Bronchial epithelial cell (primary cell): ENCODE results near the gene CDHR2. TPM values are rescaled to one million over a fixed set of nuclear protein-coding genes. Genes with fewer than 3 reads are reported as not detected.
A peak's percentile ranks its signal among the peaks of the same experiment; 100 is the strongest.

ENCODE experiments used
- DNase-seq: peaks from one replicate; pipeline ENCODE4 v3.0.0-alpha.2; 2010; ENCODE audit warnings: low read depth
- FAIRE-seq: peaks from 2 replicates; lab custom pipeline; 2011; peaks lifted over from hg19 to GRCh38; lab: Jason Lieb, UNC
- H3K27me3 ChIP-seq: 2 replicates; pipeline ENCODE4 v1.5.1; 2011; ENCODE audit warnings: low read length; ENCODE audit not compliant: control insufficient read depth, insufficient read depth
- H3K36me3 ChIP-seq: 2 replicates; pipeline ENCODE4 v1.5.1; 2011; ENCODE audit warnings: low read length; ENCODE audit not compliant: control insufficient read depth, insufficient read depth
- H3K4me3 ChIP-seq: 2 replicates; pipeline ENCODE4 v1.5.1; 2011; ENCODE audit warnings: mild to moderate bottlenecking, low read depth, low read length, control low read depth
- CTCF ChIP-seq: IDR thresholded peaks from 2 replicates; pipeline ENCODE4 v1.5.1; 2011; ENCODE audit warnings: mild to moderate bottlenecking, moderate library complexity, low read length, control low read depth, inconsistent platforms; ENCODE audit not compliant: insufficient read depth, severe bottlenecking
- total RNA-seq: library from RNA; depleted of rRNA; stranded (reverse); fragments of >200 nt; gene quantifications from 2 replicates; pipeline ENCODE4 v1.2.1, GENCODE V29; 2014

Gene CDHR2
- total RNA-seq, 1 donor from 2014 or later: under 0.01 TPM

DNA sequence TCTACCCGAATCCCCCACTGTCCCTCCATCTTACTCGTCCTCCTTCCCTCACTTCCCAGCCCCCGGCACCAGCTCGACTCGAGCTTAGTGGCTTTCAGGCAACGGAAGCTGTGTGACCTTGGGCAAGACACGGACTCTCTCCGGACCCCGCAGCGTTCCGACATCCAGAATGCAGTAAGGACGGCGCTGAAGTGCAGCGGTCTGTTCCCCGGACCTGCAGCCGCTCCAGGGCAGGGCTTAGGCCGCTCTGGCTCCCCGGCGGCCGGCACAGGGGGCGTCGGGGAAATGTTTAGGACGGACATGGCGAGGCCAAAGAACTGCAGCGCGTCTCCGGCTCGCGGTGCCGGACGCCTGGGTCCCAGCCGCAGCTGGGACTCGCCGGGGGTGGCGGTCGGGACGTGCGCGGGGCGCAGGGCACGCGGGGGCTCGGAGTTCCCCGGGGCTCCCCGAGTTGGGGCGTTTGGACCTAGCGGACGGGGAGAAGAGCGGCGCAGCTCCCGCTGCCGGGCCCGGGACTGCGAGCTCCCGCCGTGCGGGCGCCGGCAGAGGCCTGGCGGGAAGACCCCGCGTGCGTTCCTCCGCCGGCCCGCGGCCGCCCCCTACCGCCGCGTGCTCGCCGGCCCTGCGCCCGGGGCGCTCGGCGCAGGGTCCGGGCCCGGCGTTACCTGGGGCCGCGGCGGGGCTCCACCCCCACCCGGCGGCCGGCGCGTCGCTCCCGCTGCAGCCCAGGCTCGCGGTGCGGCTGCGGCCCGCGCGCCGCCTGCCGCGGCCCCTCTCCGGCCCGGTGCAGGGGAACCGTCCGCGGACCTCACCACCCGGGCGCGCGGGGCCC is 6.3 kb upstream of the CDHR2 start:
- peak; percentile 5 for TF ChIP-seq CTCF
- FAIRE-seq (no peak), DNase-seq (no peak)

GRCh38 chr5:176543428-176544182 is 5.5 kb upstream of the CDHR2 start:
- no peaks in the 10 kb centered on the region for H3K27me3 ChIP-seq
- no peak for FAIRE-seq
- peak overlapping the region; percentile 50 for H3K4me3 ChIP-seq
- H3K36me3 ChIP-seq: no peaks in the 10 kb centered on the region
- no peak for TF ChIP-seq CTCF
- peak; percentile 50 for DNase-seq

More for the DNA sequence above, 6.3 kb upstream of the CDHR2 start:
- Histone ChIP-seq H3K36me3 (no peaks in the 10 kb centered on the region), H3K4me3 (peak overlapping the region; percentile 50), H3K27me3 (no peaks in the 10 kb centered on the region)

DNA sequence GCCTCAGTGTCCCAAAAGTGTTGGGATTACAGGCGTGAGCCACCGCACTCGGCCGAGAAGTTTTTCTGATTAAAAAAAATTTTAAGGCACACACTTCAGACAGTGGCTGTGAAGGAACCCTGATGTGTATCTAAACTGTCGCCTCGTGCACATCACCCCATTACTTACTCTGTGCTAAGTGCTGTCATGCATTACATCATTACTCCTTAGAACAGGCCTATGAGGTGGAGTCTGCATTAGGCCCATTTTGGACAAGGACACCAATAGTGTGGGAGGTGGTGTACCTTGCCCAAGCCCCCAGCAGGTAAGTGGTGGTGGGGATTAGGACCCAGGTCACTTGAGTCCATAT is 3.8 kb upstream of the CDHR2 start:
- no peaks in the 10 kb centered on the region for H3K27me3 ChIP-seq
- no peaks in the 10 kb centered on the region for H3K36me3 ChIP-seq
- FAIRE-seq: no peak
- H3K4me3 ChIP-seq: no peak overlapping the region
- DNase-seq: no peak
- no peak for TF ChIP-seq CTCF

DNA sequence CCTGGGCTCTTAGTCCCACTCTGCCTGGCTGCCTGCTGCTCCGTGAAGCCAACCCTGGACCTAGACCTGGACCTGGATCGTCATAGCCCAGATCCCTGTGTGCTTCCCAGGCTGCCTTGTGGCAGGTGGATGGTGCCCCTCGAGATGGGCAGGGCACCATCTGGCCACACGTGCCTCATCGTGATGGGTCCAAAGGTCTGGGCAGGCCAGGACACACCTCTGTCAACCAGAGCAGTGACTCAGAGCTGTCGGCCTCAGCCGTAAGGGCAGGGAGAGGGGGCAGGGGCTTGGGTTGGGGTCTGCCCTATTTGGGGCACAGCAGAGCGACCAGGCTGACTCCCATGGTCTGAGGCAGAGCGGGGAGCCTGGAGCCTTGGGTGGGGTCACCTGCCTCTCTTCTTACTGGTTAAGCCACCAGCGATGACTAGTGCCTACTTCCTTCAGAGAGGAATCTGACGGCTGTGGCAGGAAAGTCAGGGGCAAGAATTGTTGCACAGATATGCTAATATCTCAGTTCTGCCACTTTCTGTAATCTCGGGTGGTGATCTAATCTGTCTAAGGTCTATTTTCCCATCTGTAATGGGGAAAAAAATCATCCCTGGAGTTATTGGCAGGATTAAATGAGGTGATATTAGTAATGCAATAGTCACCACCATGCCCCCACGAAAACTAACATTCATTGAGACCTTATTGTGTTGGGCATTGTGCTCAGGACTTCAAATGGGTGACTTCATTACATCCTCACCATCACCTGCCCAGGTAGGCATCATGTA is 3.2 kb upstream of the CDHR2 start:
- DNase-seq (peak; percentile 93), FAIRE-seq (no peak)
- Histone ChIP-seq H3K4me3 (no peak overlapping the region), H3K27me3 (no peaks in the 10 kb centered on the region), H3K36me3 (no peaks in the 10 kb centered on the region)
- TF ChIP-seq CTCF: no peak

DNA sequence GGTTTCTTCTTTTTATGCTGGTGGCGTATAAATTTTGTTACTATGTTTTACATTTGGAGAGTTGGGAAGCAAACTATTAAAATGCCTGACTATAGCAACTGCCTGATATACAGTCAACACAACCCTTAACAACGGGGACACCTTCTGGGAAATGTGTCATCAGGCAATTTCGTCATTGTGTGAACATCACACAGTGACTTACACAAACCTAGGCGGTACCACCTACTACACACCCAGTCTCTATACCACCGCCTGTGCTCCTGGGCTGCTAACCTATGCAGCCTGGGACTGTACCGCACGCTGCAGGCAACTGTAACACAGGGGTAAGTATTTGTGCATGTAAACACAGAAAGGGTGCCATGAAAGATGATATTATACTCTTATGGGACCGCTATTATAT is 1.3 kb upstream of the CDHR2 start:
- no peak for FAIRE-seq

More for the DNA sequence above, 1.3 kb upstream of the CDHR2 start:
- H3K4me3 ChIP-seq: no peak overlapping the region
- no peaks in the 10 kb centered on the region for H3K27me3 ChIP-seq
- no peaks in the 10 kb centered on the region for H3K36me3 ChIP-seq
- TF ChIP-seq CTCF: no peak
- peak; percentile 90 for DNase-seq
